Fibroblast of villous mesenchyme (primary cell): ENCODE data around the gene ESYT2. TPM values are rescaled to one million over a fixed set of nuclear protein-coding genes. Genes with fewer than 3 reads are reported as not detected.

Source experiments
- DNase-seq: peaks from one replicate; pipeline ENCODE4 v3.0.0-alpha.2; 2010; ENCODE audit warnings: low read depth
- H3K4me3 ChIP-seq: 2 replicates; pipeline ENCODE4 v1.5.1; 2011; ENCODE audit warnings: low read depth, mild to moderate bottlenecking, low read length
- CTCF ChIP-seq: IDR thresholded peaks from 2 replicates; pipeline ENCODE4 v1.5.1; 2012; ENCODE audit warnings: low read depth, mild to moderate bottlenecking, low read length; ENCODE audit not compliant: insufficient read depth
- total RNA-seq: library from RNA; depleted of rRNA; stranded (reverse); fragments of >200 nt; gene quantifications from 2 replicates; pipeline ENCODE4 v1.2.3, GENCODE V29; 2012

The ESYT2 gene
- total RNA-seq, 1 donor, result 75.1 TPM

- DNase-seq, result no peak
- H3K4me3 ChIP-seq, result no peak overlapping the region
- TF ChIP-seq CTCF, result no peak
These were observed 31.9 kb upstream of the ESYT2 start for GRCh38 chr7:158861004-158861787.

GRCh38 chr7:158860394-158860793 is 31.1 kb upstream of the ESYT2 start:
- H3K4me3 ChIP-seq, result no peak overlapping the region
- DNase-seq, result no peak
- no peak for TF ChIP-seq CTCF

- DNase-seq, result peak; percentile 18
- TF ChIP-seq CTCF, result no peak
- H3K4me3 ChIP-seq, result no peak overlapping the region
These were observed 29.5 kb upstream of the ESYT2 start for GRCh38 chr7:158858592-158859503.

GRCh38 chr7:158856883-158857668 is 27.8 kb upstream of the ESYT2 start:
- H3K4me3 ChIP-seq, result peak overlapping the region; percentile 86
- no peak for TF ChIP-seq CTCF
- peak; percentile 4 for DNase-seq

- H3K4me3 ChIP-seq, result no peak overlapping the region
- no peak for DNase-seq
- no peak for TF ChIP-seq CTCF
These were observed 25.4 kb upstream of the ESYT2 start for GRCh38 chr7:158854681-158855081.

GRCh38 chr7:158850545-158851102 is 21.3 kb upstream of the ESYT2 start:
- DNase-seq, result no peak
- H3K4me3 ChIP-seq, result no peak overlapping the region
- no peak for TF ChIP-seq CTCF
